Adrenal gland (tissue), 12 donors: ENCODE measurements around the gene TULP4. TPM values are rescaled to one million over a fixed set of nuclear protein-coding genes. Genes with fewer than 3 reads are reported as not detected.

Experiments used
- DNase-seq, 7 donors: peaks; one replicate each; pipeline ENCODE4 v3.0.0-alpha.2; 2019 to 2020
- H3K27ac ChIP-seq, 5 donors: fragments of 200-600 bp; sonication (generic) in 4 of 5; 1 replicate in 3 of 5; 2 replicates in 2 of 5; pipeline versions ENCODE4 v1.5.1 to v1.8.0; 2016 to 2020; ENCODE audit warnings: mild to moderate bottlenecking in 1 of 5
- H3K27me3 ChIP-seq: fragments of 200-600 bp; 2 replicates; pipeline ENCODE4 v1.8.0; 2021
- H3K36me3 ChIP-seq, 2 donors: fragments of 200-600 bp; replicated peaks in 1 of 2; 1 replicate in 1 of 2; 2 replicates in 1 of 2; pipeline versions ENCODE4 v1.5.1 to v1.8.0; 2018 to 2022
- H3K4me1 ChIP-seq, 2 donors: fragments of 200-600 bp; replicated peaks in 1 of 2; 1 replicate in 1 of 2; 2 replicates in 1 of 2; pipeline versions ENCODE4 v1.5.1 to v1.8.0; 2018 to 2021
- H3K4me3 ChIP-seq, 4 donors: fragments of 200-600 bp; sonication (generic) in 3 of 4; one replicate each; pipeline ENCODE4 v1.5.1; 2016 to 2018
- H3K9me3 ChIP-seq, 3 donors: fragments of 200-600 bp; sonication (generic) in 1 of 3; replicated peaks in 1 of 3; 1 replicate in 2 of 3; 2 replicates in 1 of 3; pipeline versions ENCODE4 v1.5.1 to v1.8.0; 2016 to 2021
- CTCF ChIP-seq, 6 experiments: fragments of 450-650 bp in 4 of 6; fragments of 200-600 bp in 2 of 6; sonication (generic) in 1 of 6; IDR thresholded peaks; 1 replicate in 5 of 6; 2 replicates in 1 of 6; pipeline versions ENCODE4 v1.5.1 to v1.8.0; 2016 to 2021; ENCODE audit warnings: antibody characterized with exemption in 6 of 6, mild to moderate bottlenecking in 2 of 6, moderate library complexity in 1 of 6
- POLR2A ChIP-seq, 2 donors: fragments of 450-650 bp; IDR thresholded peaks; one replicate each; pipeline ENCODE4 v1.6.1; 2017; ENCODE audit warnings: antibody characterized with exemption in 2 of 2, mild to moderate bottlenecking in 2 of 2, moderate library complexity in 1 of 2
- WGBS, 4 donors: extraction: QIAGEN DNeasy Blood & Tissue Kit in 2 of 4; methylation state at CpG; one replicate each; pipeline versions ENCODE4 v1.1.5 to v1.1.7; 2013 to 2017; 5-methylcytosine and 5-hydroxymethylcytosine counted together
- intact Hi-C, 2 donors: fragments of 100-400 bp; cut with DNase I; formaldehyde crosslinking; loops; one replicate each; pipeline versions ENCODE4 v1.14.1 to v1.15.0; 2022 to 2023
- polyA plus RNA-seq, 3 donors: library from polyadenylated mRNA; stranded (reverse); fragments of 200-250 nt in 2 of 3; fragments of 350-450 nt in 1 of 3; fragmentation: Illumina TruSeq in 1 of 3; extraction: RNeasy Lipid Tissue Mini Kit (QIAGEN cat#74804) in 1 of 3; gene quantifications; one replicate each; pipeline ENCODE4 v1.2.3, GENCODE V29; 2013 to 2014
- total RNA-seq, 9 donors: library from RNA; depleted of rRNA in 4 of 9; stranded (reverse); fragments of >200 nt in 4 of 9; fragments of 120-200 nt in 1 of 9; fragmentation: NEBNext Ultra II Directional in 1 of 9; extraction: Animal tissue kit (Norgen Biotek cat#: 25700) in 1 of 9; gene quantifications; one replicate each; pipeline versions ENCODE4 v1.1.0 to v1.2.4, GENCODE V29; 2013 to 2023
- donor health status: healthy with polysubstance abuse.
- donor health status: Bipolar disorder and iron deficiency.
- donor health status: DM: yes; HTN: yes; CAD: no.
- donor health status: DM: no; HTN: no; CAD: no.
- donor health status: DM: no; HTN: no; CAD: no.
- donor health status: DM: yes; HTN: yes; CAD: no.

Gene TULP4
- total and polyA plus RNA-seq, 12 donors: 1.9 to 89.6 (median 61.4) TPM

GRCh38 chr6:158536891-158537798 is 224.9 kb downstream of the TULP4 start:
- TF ChIP-seq CTCF (IDR thresholded peaks at IDR 0.05): no peak
- TF ChIP-seq POLR2A (IDR thresholded peaks at IDR 0.05): no peak
- peak overlapping the region in 2 of 4 donors; percentile 30 to 70 for H3K4me3 ChIP-seq
- peaks cover 5 to 11% of the 10 kb centered on the region in 2 donors for H3K4me1 ChIP-seq
- H3K27me3 ChIP-seq: no peaks in the 10 kb centered on the region
- DNase-seq: peak in 6 of 7 donors; percentile 31 to 78 (median 50)
- intact Hi-C loops: no loop called here
- H3K27ac ChIP-seq: peak overlapping the region in 1 of 5 donors; percentile 51
- H3K9me3 ChIP-seq: no peaks in the 10 kb centered on the region
- 4 to 17% (median 8%) methylated on average over 16 to 94 of the region's 94 CpGs for WGBS, 4 donors
- no peaks in the 10 kb centered on the region for H3K36me3 ChIP-seq

- no peak overlapping the region for H3K4me3 ChIP-seq
- H3K9me3 ChIP-seq: no peaks in the 10 kb centered on the region
- H3K27me3 ChIP-seq: no peaks in the 10 kb centered on the region
- intact Hi-C loops: no loop called here
- H3K4me1 ChIP-seq: peaks cover 5 to 11% of the 10 kb centered on the region in 2 donors
- no peaks in the 10 kb centered on the region for H3K36me3 ChIP-seq
- TF ChIP-seq POLR2A (IDR thresholded peaks at IDR 0.05) (no peak), CTCF (IDR thresholded peaks at IDR 0.05) (no peak)
- DNase-seq: peak in 1 of 7 donors; percentile 45
- 38 to 50% (median 44%) methylated on average over 2 of the region's 2 CpGs for WGBS, 4 donors
- no peak overlapping the region for H3K27ac ChIP-seq
These were observed 226.5 kb downstream of the TULP4 start for GRCh38 chr6:158538741-158539140.

DNA sequence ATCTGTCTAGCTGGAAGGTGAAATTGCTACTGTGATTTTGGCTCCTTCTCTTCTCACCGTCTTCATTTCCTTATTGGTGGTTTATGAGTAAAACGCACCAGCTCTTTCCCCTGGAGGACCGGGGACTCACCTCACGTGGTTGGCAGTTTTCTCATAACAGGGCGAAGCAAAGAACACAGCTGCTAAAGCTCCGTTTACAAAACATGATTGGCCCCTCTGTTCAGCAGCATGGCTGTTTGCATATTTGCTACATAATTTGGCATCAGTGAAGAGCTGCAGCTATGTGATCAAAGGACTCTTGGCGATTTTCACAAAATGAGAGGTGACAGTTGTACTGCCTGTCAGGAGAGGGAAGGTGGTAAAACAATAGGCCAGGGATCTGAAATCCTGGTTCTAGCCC is 227.1 kb downstream of the TULP4 start:
- WGBS, 4 donors: 82 to 91% (median 88%) methylated on average over 7 of the region's 7 CpGs
- peak in 1 of 7 donors; percentile 13 for DNase-seq
- intact Hi-C loops: no loop called here
- no peaks in the 10 kb centered on the region for H3K27me3 ChIP-seq
- no peaks in the 10 kb centered on the region for H3K36me3 ChIP-seq
- TF ChIP-seq POLR2A (IDR thresholded peaks at IDR 0.05) (no peak), CTCF (IDR thresholded peaks at IDR 0.05) (no peak)
- H3K4me1 ChIP-seq: peaks cover 5 to 11% of the 10 kb centered on the region in 2 donors
- H3K4me3 ChIP-seq: no peak overlapping the region
- H3K27ac ChIP-seq: no peak overlapping the region
- no peaks in the 10 kb centered on the region for H3K9me3 ChIP-seq

GRCh38 chr6:158539881-158540280 is 227.6 kb downstream of the TULP4 start:
- intact Hi-C loops: no loop called here
- Histone ChIP-seq H3K9me3 (no peaks in the 10 kb centered on the region), H3K27ac (no peak overlapping the region), H3K4me1 (peaks cover 5 to 11% of the 10 kb centered on the region in 2 donors), H3K36me3 (no peaks in the 10 kb centered on the region), H3K4me3 (no peak overlapping the region), H3K27me3 (no peaks in the 10 kb centered on the region)
- TF ChIP-seq POLR2A (IDR thresholded peaks at IDR 0.05) (no peak), CTCF (IDR thresholded peaks at IDR 0.05) (no peak)
- 87 to 89% (median 88%) methylated on average over 6 of the region's 6 CpGs for WGBS, 4 donors
- peak in 1 of 7 donors; percentile 3 for DNase-seq
